DMS114 treated with DMSO at 0.1 percent for 48 hours (cell line): ENCODE data around the gene TDRD9.
A peak's percentile ranks its signal among the peaks of the same experiment; 100 is the strongest.
"Not testable (repeated sequence)": the region's sequence is repeated elsewhere in the genome, so short reads cannot be mapped to it uniquely, and the experiment has no call there.

Experiments used
- DNase-seq: peaks from one replicate; lab custom pipeline; 2025; ENCODE audit not compliant: unreplicated experiment; lab: John Stamatoyannopoulos, UW

Gene TDRD9

DNA sequence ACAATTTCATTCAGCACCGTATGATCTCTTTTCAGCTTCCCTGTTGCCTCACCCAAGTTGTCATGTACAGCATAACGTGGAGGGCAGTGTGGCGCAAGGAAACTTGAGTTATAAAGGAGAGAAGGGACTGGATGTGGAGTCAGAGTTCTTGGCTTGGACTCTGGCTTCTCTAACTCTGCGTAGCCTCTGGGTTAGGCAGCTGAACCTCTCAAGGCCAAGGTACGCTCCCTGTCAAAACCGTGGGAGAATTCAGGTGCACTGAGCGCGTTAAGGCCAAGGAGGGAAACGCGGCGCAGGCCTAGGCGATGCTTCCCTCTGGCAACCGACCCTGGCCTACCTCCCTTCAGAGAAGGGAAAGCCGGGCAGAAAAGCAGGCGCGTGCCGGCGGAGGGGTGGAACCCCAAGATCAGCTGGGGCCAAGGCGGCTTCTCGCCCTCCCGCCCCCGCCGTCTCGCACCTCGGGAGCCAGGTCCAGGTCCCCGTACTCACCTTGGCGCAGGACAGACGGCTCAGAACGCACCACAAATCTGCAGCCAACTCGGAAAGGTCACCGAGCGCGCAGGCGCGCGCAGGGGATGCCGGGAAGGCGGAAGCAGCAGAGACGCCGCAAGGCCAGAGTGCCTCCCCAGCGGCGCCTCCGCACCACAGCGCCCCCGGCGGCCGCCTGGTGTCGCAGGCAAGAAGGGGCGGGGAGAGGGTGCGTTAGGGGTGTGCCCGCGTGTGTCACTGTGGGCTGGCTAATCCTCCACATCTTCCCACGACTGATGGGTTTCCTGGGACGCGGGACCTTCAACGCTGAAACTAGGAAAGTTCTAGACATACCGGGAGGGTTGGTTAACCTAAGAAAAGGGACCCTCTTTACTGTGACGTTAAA, 7.0 kb upstream of the TDRD9 start:
- DNase-seq, result peak; percentile 84

- DNase-seq, result not testable (repeated sequence)
Observed at GRCh38 chr14:103921855-103922200, 6.4 kb upstream of the TDRD9 start.

GRCh38 chr14:103923863-103924262, 4.4 kb upstream of the TDRD9 start:
- no peak for DNase-seq

DNA sequence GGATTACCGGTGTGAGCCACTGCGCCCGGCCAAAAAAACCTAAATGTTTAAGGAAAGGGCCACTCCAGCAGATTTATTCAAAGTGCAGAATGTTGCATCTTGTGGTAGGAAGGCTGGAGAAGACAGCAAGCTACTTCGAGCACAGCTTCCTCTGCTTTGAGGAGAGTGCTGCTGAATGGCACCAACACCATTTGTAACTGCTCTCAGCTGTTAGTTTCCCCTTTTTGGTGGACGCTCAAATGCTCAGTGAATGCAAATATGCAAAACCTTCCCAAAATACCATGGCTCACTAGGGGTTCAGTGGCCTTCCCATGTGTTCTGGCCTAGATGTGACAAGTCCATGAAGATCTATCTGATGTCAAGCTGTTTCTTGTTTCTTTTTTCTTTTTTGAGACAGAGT, 2.9 kb upstream of the TDRD9 start:
- no peak for DNase-seq

DNA sequence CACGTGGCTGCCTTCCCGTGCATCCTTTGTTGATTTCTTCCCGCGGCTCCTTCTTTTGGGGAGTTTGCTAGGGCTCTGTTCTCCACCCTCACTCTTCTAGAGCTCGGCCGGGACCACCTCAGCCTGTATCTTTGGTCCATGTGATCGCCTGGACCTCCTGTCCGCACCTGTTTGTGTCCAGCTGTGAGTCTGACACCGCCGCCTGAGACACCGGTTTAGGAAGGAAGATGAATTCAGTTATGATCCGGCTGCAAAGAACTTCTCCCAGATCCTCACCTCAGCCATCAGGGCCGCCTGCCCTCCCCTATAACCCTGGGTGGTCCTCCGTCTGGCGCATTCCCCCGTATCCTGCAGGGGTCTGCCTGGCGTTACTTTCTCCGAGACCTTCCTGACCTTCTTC, 690 bp upstream of the TDRD9 start:
- DNase-seq, result no peak

- no peak for DNase-seq
Observed at GRCh38 chr14:103930051-103930604, 1.9 kb downstream of the TDRD9 start.

DNA sequence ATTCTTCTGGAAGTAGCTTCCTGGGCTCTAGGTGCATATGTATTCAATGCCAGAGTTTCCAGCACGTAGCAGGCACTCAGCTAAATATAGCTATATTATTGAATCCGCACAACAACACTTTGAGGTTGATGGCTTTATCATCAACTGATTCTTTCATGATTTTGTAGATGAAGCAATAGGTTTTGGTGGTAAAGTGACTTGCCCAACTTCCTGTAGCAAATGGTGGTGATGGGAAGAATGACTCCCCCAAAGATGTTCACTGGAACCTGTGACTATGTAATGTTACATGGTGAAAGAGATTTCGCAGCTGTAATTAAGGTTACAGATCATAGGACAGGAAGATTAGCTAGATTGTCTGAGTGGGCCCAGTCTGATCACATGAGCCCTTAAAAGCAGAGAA, 3.2 kb downstream of the TDRD9 start:
- no peak for DNase-seq

DNA sequence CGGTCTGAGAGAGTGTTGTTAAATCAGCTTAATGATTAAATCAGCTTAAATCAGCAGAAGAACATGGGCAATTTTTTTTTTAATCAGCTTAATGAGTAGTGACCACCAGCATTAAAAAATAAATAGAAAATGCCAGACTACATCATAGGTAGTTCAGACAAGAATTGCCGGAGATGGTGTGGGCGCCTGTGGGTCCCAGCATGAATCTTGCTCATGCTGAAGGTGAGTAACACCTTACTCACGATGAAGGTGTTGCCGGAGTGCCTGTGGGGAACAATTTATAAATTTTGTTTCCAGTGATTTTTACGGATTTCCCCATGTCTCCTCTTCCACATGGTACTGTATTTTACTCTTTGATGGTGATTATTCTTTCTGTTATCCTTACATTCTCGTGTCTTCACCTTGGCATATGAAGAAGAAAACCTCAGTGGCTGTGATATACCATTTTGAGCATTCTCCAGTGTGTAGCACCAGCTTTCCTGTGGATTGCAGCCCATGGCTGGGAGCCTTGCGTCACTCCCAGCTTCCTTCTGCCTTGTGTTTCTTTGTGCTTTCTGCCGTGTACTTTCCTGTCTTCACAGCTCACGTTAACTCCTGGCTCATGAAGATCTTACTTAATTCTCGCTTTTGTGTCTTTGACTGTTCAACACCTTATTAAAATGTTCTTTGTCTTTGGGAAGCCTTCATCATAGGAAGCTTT, 4.7 kb downstream of the TDRD9 start:
- no peak for DNase-seq

GRCh38 chr14:103935102-103935501, 6.8 kb downstream of the TDRD9 start:
- DNase-seq, result no peak

DNA sequence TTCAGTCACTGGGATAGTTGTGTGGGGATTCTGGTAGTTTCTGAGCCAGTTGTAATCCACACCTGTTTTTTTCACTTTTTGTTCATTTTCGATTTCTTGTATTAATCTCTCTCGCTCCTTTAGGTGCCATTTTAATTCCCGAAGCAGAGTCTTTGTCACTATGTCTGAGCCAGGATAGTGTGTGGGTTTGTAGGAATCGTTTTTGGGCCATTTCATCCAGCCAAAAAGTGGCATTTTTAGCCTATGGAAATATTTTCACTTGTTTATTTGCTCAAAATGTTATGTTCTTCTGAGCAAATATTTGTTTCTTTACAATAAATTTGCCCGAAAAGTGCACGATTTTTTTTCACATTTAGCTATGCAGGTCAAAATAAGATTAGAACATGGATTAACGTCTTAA, 13.2 kb downstream of the TDRD9 start:
- no peak for DNase-seq

- no peak for DNase-seq
Observed at GRCh38 chr14:103941973-103942736, 13.9 kb downstream of the TDRD9 start, which contains the start of gene RD3L. Gene RD3L (minus strand): TSS chr14:103942529. CDS start chr14:103941695, 834 bp downstream.

- no peak for DNase-seq
Observed at GRCh38 chr14:103943673-103944072, 15.4 kb downstream of the TDRD9 start.

DNA sequence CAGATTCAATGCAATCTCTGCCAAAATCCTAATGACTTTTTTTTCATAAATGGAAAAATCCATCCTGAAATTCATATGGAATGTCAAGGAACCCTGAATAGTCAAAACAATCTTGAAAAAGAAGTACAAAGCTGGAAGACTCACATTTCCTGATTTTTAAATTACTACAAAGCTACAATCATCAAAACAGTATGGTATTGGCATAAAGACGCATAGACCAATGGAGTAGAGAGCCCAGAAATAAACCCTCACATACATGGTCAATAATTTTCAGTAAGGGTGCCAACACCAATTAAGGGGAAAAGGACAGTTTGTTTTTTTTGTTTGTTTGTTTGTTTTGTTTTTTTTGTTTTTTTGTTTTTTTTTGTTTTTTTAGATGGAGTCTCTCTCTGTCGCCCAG, 18.7 kb downstream of the TDRD9 start:
- DNase-seq, result no peak

DNA sequence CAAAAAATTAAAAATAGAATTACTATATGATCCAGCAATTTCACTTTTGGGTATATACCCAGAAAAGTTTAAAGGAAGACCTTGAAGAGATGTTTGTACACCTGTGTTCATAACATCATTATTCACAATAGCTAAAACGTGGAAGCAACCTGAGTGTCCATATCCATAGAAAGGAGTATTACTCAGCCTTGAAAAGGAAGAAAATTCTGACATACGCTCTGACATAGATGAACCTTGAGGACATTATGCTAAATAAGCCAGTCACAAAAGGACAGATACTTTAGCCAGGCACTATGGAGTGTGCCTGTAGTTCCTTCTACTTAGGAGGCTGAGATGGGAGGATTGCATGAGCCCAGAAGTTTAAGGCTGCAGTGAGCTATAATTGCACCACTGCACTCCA, 20.2 kb downstream of the TDRD9 start:
- DNase-seq, result no peak

DNA sequence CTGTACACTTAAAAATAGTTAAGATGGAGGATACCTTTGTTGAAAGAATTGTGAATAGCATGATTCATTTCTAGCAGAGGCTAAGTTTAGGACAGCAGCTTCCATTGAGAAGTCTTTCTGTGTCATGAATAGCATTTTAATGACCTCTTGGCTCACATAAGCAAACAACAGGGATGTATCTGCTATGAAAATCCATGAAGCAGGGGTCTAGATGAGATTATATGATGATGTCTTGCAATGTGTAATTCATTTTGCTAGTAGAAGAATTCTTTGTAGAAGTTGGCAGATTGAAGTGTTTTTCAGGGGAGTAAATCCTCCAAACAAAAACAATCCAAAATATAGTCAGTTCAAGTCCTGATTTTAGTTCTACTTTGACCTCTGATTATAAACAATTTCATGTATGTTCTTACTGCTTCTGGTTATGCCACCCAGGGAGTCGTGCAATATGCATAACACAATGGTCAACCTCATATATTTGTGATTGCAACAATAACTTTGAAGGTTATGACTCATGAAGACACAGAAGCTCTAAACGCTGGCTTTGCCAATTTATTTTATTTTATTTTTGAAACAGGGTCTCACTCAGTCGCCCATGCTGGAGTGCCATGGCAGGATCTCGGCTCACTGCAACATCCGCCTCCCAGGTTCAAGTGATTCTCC, 21.0 kb downstream of the TDRD9 start:
- DNase-seq, result no peak

DNA sequence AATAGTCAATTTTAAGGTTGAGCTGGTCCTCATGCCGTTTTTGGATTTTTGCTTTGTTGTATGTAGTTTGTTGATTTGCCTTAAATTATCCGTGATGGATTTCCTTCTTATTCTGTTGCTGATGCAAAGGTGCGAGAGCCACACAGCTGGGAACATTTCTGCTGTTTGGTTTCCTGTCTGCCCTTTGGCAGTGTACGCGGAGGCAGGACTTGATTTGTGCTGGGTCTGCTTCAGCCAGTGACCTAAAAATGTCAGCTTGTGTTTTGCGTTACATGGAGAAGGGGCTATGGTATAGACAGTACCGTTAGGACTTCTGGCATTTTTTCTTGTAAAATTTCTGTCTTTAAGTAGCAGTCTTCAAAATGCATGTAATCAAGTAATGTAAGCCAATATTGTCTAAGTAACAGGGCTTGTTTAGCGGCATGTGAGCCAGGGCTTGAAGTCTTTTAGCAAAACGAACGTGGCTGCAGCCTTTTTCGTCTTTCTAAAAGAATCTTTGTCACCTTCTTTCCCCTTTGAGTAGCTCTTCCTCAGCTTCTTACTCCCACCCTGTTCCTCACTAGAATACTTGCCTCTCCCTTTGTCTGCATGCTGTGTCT, 32.3 kb downstream of the TDRD9 start:
- no peak for DNase-seq

- DNase-seq, result no peak
Observed at GRCh38 chr14:103961928-103962578, 33.8 kb downstream of the TDRD9 start.

GRCh38 chr14:103966631-103967030, 38.4 kb downstream of the TDRD9 start:
- DNase-seq, result no peak

DNA sequence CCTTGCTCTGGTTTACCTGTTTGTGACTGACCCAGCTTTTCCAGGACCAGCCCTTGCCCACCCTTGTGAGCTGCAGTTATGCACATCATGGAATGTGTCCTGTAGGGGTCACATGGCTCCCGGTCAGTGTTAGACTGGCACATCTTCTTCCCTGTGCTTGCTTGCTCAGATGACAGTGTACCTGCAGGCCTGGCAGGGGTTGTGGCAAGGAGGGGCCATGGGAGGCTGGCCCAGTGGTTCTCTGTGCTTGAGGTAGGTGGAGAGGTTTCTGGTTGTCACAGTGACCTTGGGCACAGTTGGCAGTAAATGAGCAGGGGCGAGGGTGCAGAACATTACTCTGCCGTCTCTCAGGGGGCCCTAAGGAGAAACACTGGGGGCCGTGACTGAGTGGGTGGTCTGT, 41.7 kb downstream of the TDRD9 start:
- DNase-seq, result no peak

DNA sequence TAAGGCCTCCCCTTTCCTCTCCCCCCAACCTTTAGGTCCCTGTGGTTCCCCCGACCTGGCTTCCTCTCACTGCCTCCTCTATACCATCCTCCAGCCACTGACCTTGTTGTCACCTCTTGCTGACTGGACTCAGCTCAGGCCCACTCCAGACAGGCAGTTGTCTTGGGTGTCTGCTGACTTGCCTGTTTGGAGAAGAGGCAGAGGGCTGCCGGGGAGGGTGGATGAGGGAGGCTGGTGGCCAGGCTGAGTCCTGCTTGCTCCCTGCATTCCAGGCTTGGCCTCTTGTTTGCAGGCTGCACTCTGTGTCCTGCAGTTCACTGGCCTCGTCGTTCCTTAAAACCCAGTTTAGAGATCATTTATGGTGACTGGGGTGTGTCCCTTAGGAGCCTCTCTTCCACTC, 45.1 kb downstream of the TDRD9 start:
- DNase-seq, result no peak
